Spinal cord (tissue), 10 donors: ENCODE results near the gene SNX21. TPM values are rescaled to one million over a fixed set of nuclear protein-coding genes. Genes with fewer than 3 reads are reported as not detected.
A peak's percentile ranks its signal among the peaks of the same experiment; 100 is the strongest.
"Not testable (repeated sequence)": the region's sequence is repeated elsewhere in the genome, so short reads cannot be mapped to it uniquely, and the experiment has no call there.

Experiments
- DNase-seq, 6 donors: peaks; one replicate each; pipeline versions ENCODE4 v3.0.0 to v3.0.0-alpha.2; 2013 to 2015; ENCODE audit warnings: low spot score in 6 of 6, low read depth in 4 of 6
- H3K27ac ChIP-seq: one replicate; pipeline ENCODE4 v1.5.1; 2013; ENCODE audit warnings: low read depth, low read length, control low read depth
- H3K27me3 ChIP-seq: one replicate; pipeline ENCODE4 v1.6.1; 2013; ENCODE audit warnings: low read length; ENCODE audit not compliant: control insufficient read depth, insufficient read depth
- H3K36me3 ChIP-seq: one replicate; pipeline ENCODE4 v1.6.1; 2013; ENCODE audit warnings: low read length; ENCODE audit not compliant: control insufficient read depth, insufficient read depth
- H3K4me1 ChIP-seq: one replicate; pipeline ENCODE4 v1.6.1; 2013; ENCODE audit warnings: low read length; ENCODE audit not compliant: control insufficient read depth, insufficient read depth
- H3K4me3 ChIP-seq: one replicate; pipeline ENCODE4 v1.5.1; 2013; ENCODE audit warnings: low read depth, low read length, control low read depth
- H3K9me3 ChIP-seq: one replicate; pipeline ENCODE4 v1.6.1; 2013; ENCODE audit warnings: low read length; ENCODE audit not compliant: control insufficient read depth, insufficient read depth
- WGBS: methylation state at CpG from one replicate; pipeline ENCODE4 v1.1.5; 2013; ENCODE audit warnings: missing lambda C conversion rate; ENCODE audit not compliant: insufficient coverage; 5-methylcytosine and 5-hydroxymethylcytosine counted together
- polyA plus RNA-seq, 2 donors: library from polyadenylated mRNA; unstranded; fragments of 120-200 nt; gene quantifications; one replicate each; pipeline ENCODE4 v1.2.1, GENCODE V29; 2013; ENCODE audit not compliant: insufficient read length in 2 of 2
- total RNA-seq, 2 donors: library from RNA; depleted of rRNA in 1 of 2; stranded (reverse); fragments of 120-200 nt in 1 of 2; fragments of >200 nt in 1 of 2; gene quantifications; one replicate each; pipeline versions ENCODE4 v1.2.3 to v1.2.4, GENCODE V29; 2013 to 2014
- donor health status: healthy.

The SNX21 gene
- total and polyA plus RNA-seq, 4 donors: 23.8 to 40.7 (median 38.1) TPM

- peaks cover 4% of the 10 kb centered on the region for H3K36me3 ChIP-seq
- no peak overlapping the region for H3K4me3 ChIP-seq
- WGBS: 100% methylated on average over 1 of the region's 2 CpGs
- DNase-seq: no peak
- H3K9me3 ChIP-seq: no peaks in the 10 kb centered on the region
- peaks cover 23% of the 10 kb centered on the region for H3K4me1 ChIP-seq
- peaks cover 30% of the 10 kb centered on the region for H3K27me3 ChIP-seq
- no peak overlapping the region for H3K27ac ChIP-seq
Measured at GRCh38 chr20:45821947-45822346, 11.7 kb upstream of the SNX21 start.

- Histone ChIP-seq H3K4me1 (peaks cover 25% of the 10 kb centered on the region), H3K27me3 (peaks cover 30% of the 10 kb centered on the region), H3K36me3 (no peaks in the 10 kb centered on the region), H3K4me3 (peak overlapping the region; percentile 18), H3K27ac (no peak overlapping the region), H3K9me3 (no peaks in the 10 kb centered on the region)
- DNase-seq: peak in 2 of 6 donors; percentile 49 to 67
- 4% methylated on average over 24 of the region's 24 CpGs for WGBS
Measured at GRCh38 chr20:45822857-45823256, 10.7 kb upstream of the SNX21 start.

- peak in 1 of 6 donors; percentile 36 for DNase-seq
Measured at GRCh38 chr20:45823949-45824835, 9.4 kb upstream of the SNX21 start.

GRCh38 chr20:45826381-45827019 lies 7.1 kb upstream of the SNX21 start:
- H3K36me3 ChIP-seq: no peaks in the 10 kb centered on the region
- H3K9me3 ChIP-seq: no peaks in the 10 kb centered on the region
- no peak overlapping the region for H3K4me3 ChIP-seq
- no peak overlapping the region for H3K27ac ChIP-seq
- WGBS: 88% methylated on average over 1 of the region's 6 CpGs
- H3K27me3 ChIP-seq: peaks cover 28% of the 10 kb centered on the region
- no peak for DNase-seq
- H3K4me1 ChIP-seq: peaks cover 25% of the 10 kb centered on the region

More at GRCh38 chr20:45823949-45824835, 9.4 kb upstream of the SNX21 start:
- H3K4me3 ChIP-seq: no peak overlapping the region
- no peak overlapping the region for H3K27ac ChIP-seq
- H3K36me3 ChIP-seq: no peaks in the 10 kb centered on the region
- peaks cover 25% of the 10 kb centered on the region for H3K4me1 ChIP-seq
- peaks cover 30% of the 10 kb centered on the region for H3K27me3 ChIP-seq
- H3K9me3 ChIP-seq: no peaks in the 10 kb centered on the region
- WGBS: 18% methylated on average over 54 of the region's 57 CpGs

- no peak within 1 kb of the TSS for H3K27ac ChIP-seq
- WGBS: 83% methylated on average over 8 of the region's 8 CpGs
- H3K4me3 ChIP-seq: no peak within 1 kb of the TSS
- H3K9me3 ChIP-seq: no peaks in the 10 kb centered on the region
- no peak for DNase-seq
- no peaks in the 10 kb centered on the region for H3K36me3 ChIP-seq
- peaks cover 25% of the 10 kb centered on the region for H3K27me3 ChIP-seq
- peaks cover 25% of the 10 kb centered on the region for H3K4me1 ChIP-seq
Measured at GRCh38 chr20:45827030-45827652, 6.5 kb upstream of the SNX21 start, which contains the start of gene TNNC2. TNNC2 (minus strand) TSS chr20:45827312; CDS start chr20:45827248, 64 bp downstream.

GRCh38 chr20:45827712-45828111 lies 5.9 kb upstream of the SNX21 start:
- H3K27me3 ChIP-seq: peaks cover 20% of the 10 kb centered on the region
- WGBS: 92% methylated on average over 5 of the region's 6 CpGs
- peaks cover 22% of the 10 kb centered on the region for H3K4me1 ChIP-seq
- no peak for DNase-seq
- no peak overlapping the region for H3K27ac ChIP-seq
- H3K4me3 ChIP-seq: no peak overlapping the region
- no peaks in the 10 kb centered on the region for H3K9me3 ChIP-seq
- H3K36me3 ChIP-seq: no peaks in the 10 kb centered on the region

- no peaks in the 10 kb centered on the region for H3K36me3 ChIP-seq
- no peak overlapping the region for H3K27ac ChIP-seq
- peaks cover 22% of the 10 kb centered on the region for H3K4me1 ChIP-seq
- H3K27me3 ChIP-seq: peaks cover 11% of the 10 kb centered on the region
- H3K9me3 ChIP-seq: no peaks in the 10 kb centered on the region
- DNase-seq: no peak
- 28% methylated on average over 2 of the region's 2 CpGs for WGBS
- H3K4me3 ChIP-seq: no peak overlapping the region
Measured at GRCh38 chr20:45828589-45828988, 5.0 kb upstream of the SNX21 start.

GRCh38 chr20:45829673-45830106 lies 3.9 kb upstream of the SNX21 start:
- not testable (repeated sequence) for H3K9me3 ChIP-seq, H3K4me3 ChIP-seq, DNase-seq, H3K27me3 ChIP-seq, H3K27ac ChIP-seq, H3K36me3 ChIP-seq
- 85% methylated on average over 3 of the region's 4 CpGs for WGBS
- peaks cover 21% of the 10 kb centered on the region for H3K4me1 ChIP-seq

- DNase-seq: no peak
Measured at GRCh38 chr20:45832619-45833018, 980 bp upstream of the SNX21 start.

More at GRCh38 chr20:45832619-45833018, 980 bp upstream of the SNX21 start:
- H3K9me3 ChIP-seq: no peaks in the 10 kb centered on the region
- H3K36me3 ChIP-seq: peaks cover 9% of the 10 kb centered on the region
- H3K27me3 ChIP-seq: no peaks in the 10 kb centered on the region
- WGBS: 94% methylated on average over 2 of the region's 4 CpGs
- no peak overlapping the region for H3K27ac ChIP-seq
- peaks cover 31% of the 10 kb centered on the region for H3K4me1 ChIP-seq
- H3K4me3 ChIP-seq: no peak overlapping the region
